Left colon (tissue), 2 donors: Measurements from ENCODE around the gene MRM2. TPM values are rescaled to one million over a fixed set of nuclear protein-coding genes. Genes with fewer than 3 reads are reported as not detected.
"Not testable (repeated sequence)": the region's sequence is repeated elsewhere in the genome, so short reads cannot be mapped to it uniquely, and the experiment has no call there.

Source experiments
- ATAC-seq: fragments of 200-7000 bp; cut with Tn5 transposase; one replicate; pipeline ENCODE4 v1.9.1; 2020; ENCODE audit warnings: mild to moderate bottlenecking, moderate library complexity
- DNase-seq, 2 donors: peaks; one replicate each; pipeline ENCODE4 v3.0.0-alpha.2; 2020
- intact Hi-C, 2 donors: fragments of 100-400 bp; cut with DNase I in 1 of 2; cut with micrococcal nuclease in 1 of 2; formaldehyde crosslinking; loops; one replicate each; pipeline versions ENCODE4 v1.11.2 to v1.14.0; 2022; cut with DNase I, micrococcal nuclease
- total RNA-seq, 2 donors: library from RNA; stranded (reverse); fragmentation: NEBNext Ultra II Directional; extraction: Animal tissue kit (Norgen Biotek cat#: 25700); gene quantifications; one replicate each; pipeline ENCODE4 v1.2.1, GENCODE V29; 2021
- donor health status: DM: no; HTN: no; CAD: no.
- donor health status: DM: yes; HTN: yes; CAD: no.

Gene MRM2
- total RNA-seq, 2 donors from 2014 or later: 15.0 to 15.6 TPM

DNA sequence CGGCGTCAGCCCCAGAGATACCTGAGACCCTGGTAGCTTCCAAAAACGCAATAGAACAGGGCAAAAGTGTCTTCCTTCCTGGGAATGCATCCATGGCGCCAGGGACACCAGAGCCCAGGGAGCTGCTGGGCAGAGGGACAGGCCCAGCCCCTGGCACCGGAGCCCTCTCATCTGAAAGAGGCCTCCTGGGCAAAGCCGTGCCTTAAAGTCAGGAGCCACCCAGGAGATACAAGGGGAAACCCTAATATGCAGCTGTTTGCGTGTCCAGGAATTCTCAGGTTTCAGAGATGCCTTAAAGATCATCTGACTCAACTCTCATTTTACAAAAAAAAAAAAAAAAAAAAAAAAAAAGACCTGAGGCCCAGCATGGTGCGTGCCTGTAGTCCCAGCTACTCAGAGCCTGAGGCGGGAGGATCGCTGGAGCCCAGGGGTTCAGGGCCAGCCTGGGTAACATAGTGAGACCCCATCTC, 28.0 kb upstream of the MRM2 start:
- intact Hi-C loops: no loop called here

DNA sequence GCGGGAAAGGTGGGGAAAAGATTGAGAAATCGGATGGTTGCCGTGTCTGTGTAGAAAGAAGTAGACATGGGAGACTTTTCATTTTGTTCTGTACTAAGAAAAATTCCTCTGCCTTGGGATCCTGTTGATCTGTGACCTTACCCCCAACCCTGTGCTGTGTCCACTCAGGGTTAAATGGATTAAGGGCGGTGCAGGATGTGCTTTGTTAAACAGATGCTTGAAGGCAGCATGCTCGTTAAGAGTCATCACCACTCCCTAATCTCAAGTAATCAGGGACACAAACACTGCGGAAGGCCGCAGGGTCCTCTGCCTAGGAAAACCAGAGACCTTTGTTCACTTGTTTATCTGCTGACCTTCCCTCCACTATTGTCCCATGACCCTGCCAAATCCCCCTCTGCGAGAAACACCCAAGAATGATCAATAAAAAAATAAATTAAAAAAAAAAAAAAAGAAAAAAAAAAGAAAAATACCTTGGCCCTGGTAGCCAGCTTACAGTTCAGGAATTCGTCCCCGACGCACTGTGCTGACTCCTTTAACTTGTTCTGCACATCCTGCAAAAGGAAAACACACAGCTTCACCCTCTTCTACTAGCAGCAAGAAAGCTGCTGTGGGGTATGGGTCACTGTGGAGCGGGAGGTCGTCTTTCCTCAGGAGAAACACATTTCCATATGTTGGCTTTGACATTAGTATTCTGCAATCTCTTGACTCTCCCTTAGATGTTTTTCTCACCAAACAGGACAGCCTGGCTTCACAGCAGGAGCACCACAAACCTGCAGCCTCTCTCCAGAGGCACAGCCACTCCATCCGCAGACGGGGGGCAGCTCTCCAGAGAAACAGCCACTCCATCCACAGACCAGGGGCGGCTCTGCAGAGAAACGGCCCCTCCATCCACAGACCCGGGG, 27.3 kb upstream of the MRM2 start:
- DNase-seq, intact Hi-C loops: not testable (repeated sequence)

More for the DNA sequence above, 28.0 kb upstream of the MRM2 start:
- ATAC-seq: no peak
- DNase-seq: no peak

DNA sequence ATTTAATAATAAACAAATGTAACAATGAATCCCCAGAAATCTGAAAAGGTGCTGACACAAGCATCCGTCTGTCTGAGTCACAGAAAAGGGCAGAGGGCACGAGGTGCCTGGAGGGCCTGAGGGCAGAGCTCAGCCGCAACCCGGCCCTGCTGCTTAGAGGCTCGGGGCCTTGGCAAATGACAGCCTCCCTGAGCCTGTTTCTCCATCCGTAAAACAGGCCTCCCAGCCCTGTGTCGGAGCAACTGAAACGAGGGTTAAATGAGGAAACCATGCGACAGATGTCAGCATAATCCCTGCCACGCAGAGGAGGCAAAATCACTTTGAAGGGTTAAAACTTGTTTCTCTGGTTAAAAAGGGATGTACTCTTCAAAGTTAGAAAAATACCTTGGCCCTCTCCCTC, 24.9 kb upstream of the MRM2 start:
- DNase-seq: no peak
- no peak for ATAC-seq
- intact Hi-C loops: no loop called here

More for the DNA sequence above, 27.3 kb upstream of the MRM2 start:
- not testable (repeated sequence) for ATAC-seq

DNA sequence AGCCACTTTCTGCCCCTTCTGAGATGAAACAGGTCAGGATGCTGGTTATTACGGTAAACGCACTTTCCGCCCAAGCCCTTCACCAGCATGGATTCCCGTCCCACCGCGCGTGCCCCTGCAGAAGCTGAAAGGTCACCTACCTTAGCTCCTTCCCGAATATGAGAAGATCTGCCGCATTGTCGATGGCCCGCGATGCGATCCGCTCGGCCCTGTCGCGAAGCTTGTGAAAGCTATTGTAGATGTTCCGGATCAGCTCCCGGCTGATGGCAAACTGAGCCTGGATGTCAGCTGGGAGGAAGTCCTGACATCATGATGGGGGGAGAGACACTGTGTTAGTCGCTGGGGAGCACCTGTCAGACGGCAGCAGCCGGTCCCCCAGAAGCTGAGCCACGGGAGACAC, 22.2 kb upstream of the MRM2 start:
- intact Hi-C loops: no loop called here
- DNase-seq (no peak), ATAC-seq (no peak)

DNA sequence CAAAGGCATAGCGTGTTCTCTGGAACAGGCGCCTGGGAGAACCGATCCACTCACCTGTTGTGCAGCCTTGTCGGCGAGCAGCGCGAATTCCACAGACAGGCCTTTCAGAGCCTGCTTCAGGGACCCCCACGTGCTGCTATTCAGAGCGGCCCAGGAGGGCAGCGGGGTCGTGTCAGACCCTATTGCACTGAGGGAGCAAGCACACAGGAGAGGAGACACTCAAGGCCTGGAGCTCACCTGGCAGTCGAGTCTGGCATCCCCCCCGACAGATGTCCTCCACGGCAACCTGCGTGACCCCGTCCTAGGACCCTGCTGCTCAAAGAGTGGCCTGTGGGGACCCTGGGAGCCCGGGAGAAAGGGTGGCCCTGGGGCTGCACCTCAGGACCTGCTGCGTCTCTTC, 21.2 kb upstream of the MRM2 start:
- no peak for DNase-seq
- intact Hi-C loops: no loop called here
- no peak for ATAC-seq

DNA sequence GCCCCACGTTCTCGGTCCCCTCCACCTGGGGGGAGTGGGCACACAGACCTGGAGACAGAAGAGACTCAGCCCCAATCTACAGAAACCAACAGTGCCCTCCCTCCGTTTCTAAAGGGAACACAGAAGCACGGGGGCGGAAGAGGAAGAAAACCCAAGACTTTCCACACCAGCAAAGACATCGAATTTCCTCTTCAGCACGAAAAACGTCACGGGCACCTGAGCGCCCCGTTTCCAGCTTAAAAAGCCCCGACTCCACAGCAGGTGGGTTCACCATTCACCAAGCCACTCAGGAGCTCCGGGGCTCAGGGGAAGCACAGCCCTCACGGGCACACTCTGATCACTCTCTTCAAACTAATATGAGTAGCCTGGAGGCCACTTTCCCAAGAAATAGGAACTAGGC, 19.6 kb upstream of the MRM2 start:
- ATAC-seq (no peak), DNase-seq (no peak)
- intact Hi-C loops: no loop called here

DNA sequence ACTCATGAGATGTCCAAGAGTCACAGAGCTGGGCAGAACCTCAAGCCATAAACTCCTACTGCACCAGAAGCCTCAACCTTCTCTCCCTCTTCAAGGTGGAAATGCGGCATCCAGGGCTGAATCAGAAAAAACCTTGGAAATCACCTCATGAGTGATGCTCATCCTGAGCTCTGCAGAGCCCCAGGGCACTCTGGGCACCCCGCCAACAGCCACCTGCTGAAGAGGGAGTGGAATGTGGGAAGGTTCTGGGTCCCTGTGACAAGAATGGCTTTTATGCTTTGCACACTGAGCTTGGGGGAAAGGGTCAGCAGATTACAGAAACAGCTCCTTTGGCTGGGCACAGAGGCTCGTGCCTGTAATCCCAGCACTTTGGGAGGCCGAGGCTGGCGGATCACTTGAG, 18.8 kb upstream of the MRM2 start:
- DNase-seq (no peak), ATAC-seq (no peak)
- intact Hi-C loops: no loop called here

DNA sequence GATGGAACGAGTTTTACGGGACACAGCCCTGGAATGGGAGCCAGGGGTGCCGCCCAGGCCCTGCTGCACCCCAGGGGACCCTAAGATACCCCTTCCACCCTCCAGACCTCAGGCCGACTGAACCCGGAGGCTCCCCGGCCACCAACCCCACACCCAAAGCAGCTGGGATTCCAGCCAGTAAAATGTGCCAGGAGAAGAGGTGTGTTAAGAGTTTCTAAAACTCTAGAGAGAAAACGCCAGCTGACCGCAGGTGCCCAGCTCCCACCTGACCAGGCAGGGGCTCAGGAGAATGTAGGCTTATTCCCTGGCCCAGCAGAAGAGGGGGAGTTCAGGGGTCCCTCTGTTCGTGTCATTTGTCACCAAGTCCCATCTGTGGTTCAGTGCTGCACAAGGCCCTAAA, 17.5 kb upstream of the MRM2 start:
- intact Hi-C loops: no loop called here
- no peak for ATAC-seq

DNA sequence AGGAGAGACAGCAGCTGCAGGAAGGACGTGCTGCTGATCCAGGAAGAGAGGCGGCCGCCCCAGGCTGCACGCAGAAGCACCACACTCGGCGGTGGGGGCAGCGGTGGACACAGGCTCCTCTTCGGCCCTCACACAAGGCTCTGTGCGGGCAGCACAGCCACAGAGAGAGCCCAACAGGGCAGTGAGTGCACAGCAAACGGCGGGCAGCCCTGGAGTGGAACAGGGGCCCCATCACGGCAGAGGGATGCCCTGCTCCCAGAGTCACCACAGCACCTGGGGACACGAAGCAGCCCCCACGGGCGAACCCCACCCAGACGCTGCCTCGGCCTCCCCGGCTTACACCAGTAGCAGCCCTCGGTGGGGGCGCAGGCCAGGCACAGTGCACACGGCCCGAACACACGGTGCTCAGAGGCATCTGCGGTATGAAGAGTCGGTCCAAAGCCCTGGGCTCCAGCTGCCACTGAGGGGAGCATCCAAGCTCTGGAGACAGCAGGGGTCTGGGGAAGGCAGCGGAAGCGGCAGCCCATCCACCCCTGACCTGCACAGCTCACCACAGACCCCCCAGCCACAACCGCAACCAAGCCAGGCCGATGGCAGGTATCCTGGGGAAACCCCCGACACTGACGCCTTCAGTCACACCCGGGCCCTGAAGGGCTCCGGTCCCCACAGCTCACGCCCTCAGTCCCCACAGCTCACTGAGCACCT, 16.8 kb upstream of the MRM2 start:
- ATAC-seq (no peak), DNase-seq (no peak)
- intact Hi-C loops: no loop called here

More for the DNA sequence above, 17.5 kb upstream of the MRM2 start:
- no peak for DNase-seq

DNA sequence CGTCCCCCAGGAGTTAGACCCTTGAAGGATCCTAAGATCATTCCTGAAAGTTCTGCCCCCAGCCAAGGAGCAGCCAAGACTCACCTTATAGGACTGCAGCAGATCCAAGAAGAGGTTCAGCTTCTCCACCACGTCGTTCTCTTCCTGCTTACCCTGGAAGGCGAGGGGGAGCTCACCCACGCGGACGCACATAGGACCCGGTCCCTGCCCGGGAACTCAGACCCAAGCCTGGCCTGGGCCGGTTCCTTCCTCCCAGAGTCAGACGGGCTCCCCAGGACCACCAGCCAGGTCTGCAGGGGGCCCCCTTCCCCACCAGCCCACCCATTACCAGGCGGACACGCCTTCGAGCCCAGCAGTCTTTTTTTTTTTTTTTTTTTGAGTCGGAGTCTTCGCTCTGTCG, 15.6 kb upstream of the MRM2 start:
- DNase-seq (no peak), ATAC-seq (no peak)
- intact Hi-C loops: no loop called here

DNA sequence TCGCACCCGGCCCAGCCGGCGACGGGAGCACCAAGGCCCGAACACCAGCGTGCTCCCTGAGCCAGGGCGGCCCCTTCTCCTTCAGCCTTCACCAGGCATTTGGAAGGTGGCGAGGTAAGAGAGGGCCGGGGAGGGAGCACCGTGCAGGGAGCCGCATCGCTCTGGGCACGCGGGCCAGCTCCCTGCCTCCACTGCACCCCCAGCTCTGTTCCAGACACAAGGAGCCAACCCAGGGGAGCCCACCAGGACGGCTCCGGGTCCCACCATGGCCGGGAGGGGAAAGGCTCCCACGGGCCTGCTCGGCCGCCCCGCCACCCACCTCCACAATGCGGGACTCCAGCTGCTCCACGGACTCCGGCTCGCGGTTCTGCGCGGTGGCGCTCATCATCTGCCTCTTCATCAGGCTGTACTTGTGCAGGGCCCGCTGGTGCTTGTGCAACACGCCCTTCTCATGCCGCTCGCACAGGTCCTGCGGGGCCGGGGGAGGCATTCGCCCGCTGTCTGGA, 15.1 kb upstream of the MRM2 start:
- ATAC-seq (no peak), DNase-seq (no peak)
- intact Hi-C loops: no loop called here

DNA sequence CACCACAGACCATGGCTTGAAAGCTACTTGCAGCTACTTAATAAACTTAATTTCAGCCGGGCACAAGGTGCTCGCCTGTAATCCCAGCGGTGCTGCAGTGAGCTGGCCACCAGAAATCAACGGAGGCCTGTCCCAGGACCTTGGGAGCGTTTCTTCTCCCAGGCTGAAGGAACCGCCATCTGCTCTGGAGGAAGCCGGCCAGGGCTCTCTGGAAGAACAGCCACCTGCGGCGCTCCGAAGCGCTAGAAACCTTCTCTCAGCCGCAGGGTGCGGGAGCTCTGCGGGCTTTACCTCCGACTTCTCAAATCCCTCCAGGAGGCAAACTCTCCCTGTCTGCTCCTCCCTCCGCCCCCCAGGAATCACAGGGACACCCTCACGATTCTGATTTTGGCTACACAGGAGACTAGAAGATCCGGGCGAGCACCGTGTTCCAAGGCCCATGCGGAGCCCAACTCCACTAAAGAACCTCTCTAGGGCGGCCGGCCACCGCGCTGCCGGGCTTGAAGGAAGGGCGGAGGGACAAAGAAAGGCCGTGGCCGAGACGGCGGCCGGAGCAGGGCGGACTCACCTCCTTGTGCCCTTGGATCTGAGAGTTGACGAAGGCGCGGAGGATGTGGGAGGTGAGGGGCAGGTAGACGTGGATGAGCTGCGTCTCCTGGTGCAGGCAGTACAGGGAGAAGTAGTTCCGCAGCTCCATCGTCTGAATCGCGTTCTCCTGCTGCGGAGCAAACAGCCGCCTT, 14.5 kb upstream of the MRM2 start:
- DNase-seq (no peak), ATAC-seq (no peak)
- intact Hi-C loops: no loop called here

DNA sequence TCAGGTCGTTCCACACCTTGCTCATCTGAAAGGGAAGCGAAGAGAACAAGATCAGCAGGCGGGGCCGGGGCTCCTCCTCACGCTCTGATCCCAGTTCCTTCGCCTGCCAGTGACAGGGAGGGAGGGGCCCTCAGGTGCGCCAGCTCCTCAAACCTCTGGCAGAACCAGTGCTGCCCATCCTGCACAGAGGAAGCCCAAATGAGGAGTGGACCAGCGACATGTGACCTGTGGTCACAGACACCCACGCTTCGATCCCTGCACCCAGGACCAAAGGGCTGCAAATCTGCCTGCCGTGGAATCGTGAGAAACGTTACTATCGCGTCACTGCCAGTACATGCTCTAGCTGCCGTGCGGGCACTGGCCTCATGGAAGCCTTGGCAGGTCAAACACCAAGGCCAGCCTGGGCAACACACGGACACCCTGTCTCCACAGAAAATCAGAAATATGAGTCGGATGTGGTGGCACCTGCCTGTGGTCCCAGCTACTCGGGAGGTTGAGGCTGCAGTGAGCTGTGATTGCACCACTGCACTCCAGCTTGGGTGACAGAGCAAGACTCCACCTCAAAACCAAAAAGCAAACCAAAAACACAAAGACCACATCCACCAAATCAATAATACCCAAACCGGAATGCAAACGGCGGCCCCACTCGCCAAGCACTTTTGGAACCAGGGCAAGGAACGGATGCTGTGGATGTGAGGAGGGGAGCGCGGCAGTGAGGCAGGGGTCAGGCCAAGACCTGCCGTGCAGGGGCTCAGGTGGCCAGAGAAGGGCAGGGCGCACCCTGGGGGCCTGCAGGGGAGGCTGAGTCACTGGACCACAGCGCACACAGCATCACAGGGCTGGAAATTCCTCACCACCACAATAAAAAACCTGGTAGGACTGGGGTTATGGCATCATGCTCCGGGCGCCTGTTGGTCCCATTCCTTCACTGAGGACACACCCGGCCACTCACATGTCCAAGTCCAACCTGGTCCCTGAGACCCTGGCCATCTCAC, 13.4 kb upstream of the MRM2 start:
- DNase-seq (no peak), ATAC-seq (no peak)
- intact Hi-C loops: no loop called here

DNA sequence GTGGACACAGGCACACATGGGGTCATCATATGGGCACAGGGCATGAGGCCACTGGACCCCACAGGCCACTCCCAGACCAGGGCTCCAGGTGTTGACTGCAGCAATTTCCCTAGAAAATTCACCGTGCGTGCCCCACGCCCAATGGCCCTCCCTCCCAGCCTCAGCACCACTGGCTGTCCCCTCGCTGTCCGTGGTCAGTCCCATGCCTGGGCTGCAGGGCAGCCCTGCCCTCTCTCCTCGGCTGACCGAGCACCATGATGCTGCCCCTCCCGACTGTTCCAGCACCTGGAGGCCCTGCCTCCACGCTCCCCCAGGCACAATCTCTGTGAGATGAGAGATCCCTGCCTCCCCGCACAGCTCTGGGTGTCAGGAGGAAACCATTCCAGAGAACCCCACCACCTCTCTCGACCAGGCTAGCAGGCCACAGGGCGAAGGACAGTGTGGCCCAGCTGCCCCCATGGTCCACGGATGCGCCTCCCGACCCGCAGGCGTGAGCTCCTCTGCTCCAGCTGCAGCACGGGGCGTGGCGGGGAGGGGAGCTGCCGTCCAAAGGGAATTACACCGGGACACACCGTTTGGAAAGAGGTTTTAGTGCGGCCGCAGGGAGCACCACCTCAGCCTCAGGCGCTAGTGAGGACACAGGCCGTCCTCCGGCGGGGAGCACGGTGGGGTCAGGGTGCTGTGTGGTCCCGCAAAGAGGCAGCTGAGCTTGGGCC, 12.6 kb upstream of the MRM2 start:
- DNase-seq (no peak), ATAC-seq (no peak)
- intact Hi-C loops: no loop called here

DNA sequence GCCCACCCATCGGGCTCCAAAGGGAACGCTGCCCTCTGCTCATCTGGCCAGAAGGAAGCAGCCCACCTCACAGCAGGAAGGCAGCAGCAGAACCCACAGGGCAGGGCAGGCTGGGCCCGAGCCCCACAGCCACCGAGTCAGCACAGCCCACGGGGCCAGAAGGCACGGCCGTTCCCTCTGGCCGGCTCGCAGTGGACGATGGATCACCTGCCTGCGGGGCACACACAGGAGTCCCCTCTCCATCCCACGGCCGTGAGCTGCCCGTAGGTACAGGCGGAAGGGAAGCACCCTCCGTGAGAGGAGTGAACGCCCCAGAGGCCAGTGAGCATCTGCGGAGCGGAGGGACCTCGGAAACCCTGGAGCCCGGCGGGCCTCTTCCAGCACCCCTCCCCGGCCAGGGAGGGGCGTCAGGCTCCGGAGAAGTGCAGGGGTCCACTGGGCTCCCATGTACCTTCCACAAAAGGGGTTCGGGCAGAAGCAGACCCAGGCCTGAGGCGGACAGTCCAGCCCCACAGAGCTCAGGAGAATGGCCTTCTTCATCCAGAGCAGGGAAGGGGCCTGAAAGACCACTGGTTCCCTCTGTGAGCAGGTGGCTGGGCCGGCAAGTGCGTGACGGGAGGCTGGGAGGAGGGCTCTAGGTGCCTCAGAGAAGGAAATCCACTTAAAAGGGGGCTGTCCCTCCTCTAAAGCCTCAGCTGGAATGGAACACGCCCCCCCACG, 11.7 kb upstream of the MRM2 start:
- intact Hi-C loops: no loop called here
- ATAC-seq: no peak
- no peak for DNase-seq

DNA sequence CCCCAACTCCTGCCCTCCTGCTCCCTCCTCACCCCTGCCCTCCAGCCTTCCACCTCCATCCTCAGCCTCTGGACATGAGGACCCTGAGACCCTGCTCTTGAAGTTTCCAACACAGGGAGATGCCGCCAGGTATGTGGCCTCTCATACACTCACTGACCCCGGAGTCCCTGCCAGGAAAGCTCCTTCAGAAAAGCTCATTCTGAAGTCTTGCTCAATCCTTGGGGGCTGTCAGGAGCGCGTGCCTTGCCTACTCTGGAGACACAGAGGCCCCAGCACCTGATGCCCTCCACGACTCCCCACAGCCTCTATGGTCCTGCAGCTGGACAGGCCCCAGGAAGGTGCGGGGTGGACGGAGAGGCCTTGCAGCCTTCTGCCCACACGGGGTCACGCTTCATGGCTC, 11.0 kb upstream of the MRM2 start:
- no peak for ATAC-seq
- no peak for DNase-seq
- intact Hi-C loops: no loop called here
